ENCODE results near the gene CCR3.

GRCh38 chr3:46269556-46269955, 27.3 kb downstream of the CCR3 start:
- TF ChIP-seq SUZ12 (IDR thresholded peaks at IDR 0.05; ENCODE audit: extremely low read depth, insufficient read depth, insufficient read length), result no peak
- no peak for TF ChIP-seq ZNF274 (IDR thresholded peaks at IDR 0.05; ENCODE audit: low read depth, low read length)
- TF ChIP-seq YY1 (IDR thresholded peaks at IDR 0.05; ENCODE audit: insufficient read depth, insufficient read length), result no peak

Measured in NT2/D1 (cell line).